Measurements from ENCODE around the gene NAA16. TPM values are rescaled to one million over a fixed set of nuclear protein-coding genes. Genes with fewer than 3 reads are reported as not detected.
A peak's percentile ranks its signal among the peaks of the same experiment; 100 is the strongest.

Gene NAA16
- 10 to 100 TPM in 1 of 4 donors, 1 to 10 TPM in 3; 5.1 to 20.8 (median 6.4) TPM for polyA plus RNA-seq
- long read RNA-seq, donor 1 = 0 reads
- long read RNA-seq, donor 2 = 0 reads
- long read RNA-seq, donor 3, transcript NAA16-205 (2 exons, 773 nt) = major isoform, 5 of 5 reads
- long read RNA-seq, donor 3, partial matches to known transcripts = 0 of 5 reads
- long read RNA-seq, donor 3, other reads (novel, unspliced or antisense) = 0 of 5 reads
- long read RNA-seq, donor 4 = 0 reads
- long read RNA-seq, donor 5, partial matches to known transcripts = 0 of 1 reads
- long read RNA-seq, donor 5, other reads (novel, unspliced or antisense) = 0 of 1 reads
- long read RNA-seq, donor 6, partial matches to known transcripts = 0 of 1 reads
- long read RNA-seq, donor 6, other reads (novel, unspliced or antisense) = 0 of 1 reads
- long read RNA-seq, donor 7 = 0 reads
- long read RNA-seq, donor 8, partial matches to known transcripts = 0 of 1 reads
- long read RNA-seq, donor 8, other reads (novel, unspliced or antisense) = 0 of 1 reads
- long read RNA-seq, donor 9, partial matches to known transcripts = 0 of 1 reads
- long read RNA-seq, donor 9, other reads (novel, unspliced or antisense) = 0 of 1 reads
- long read RNA-seq, donor 10, partial matches to known transcripts = 0 of 5 reads
- long read RNA-seq, donor 10, other reads (novel, unspliced or antisense) = 0 of 5 reads

GRCh38 chr13:41310963-41311405, at the start of gene NAA16:
TSS of gene NAA16 (plus strand) at chr13:41311267. CDS start at chr13:41311529, 262 bp downstream.
- FAIRE-seq (no peak), DNase-seq (peak; percentile 79 to 95)
- 0% methylated on average over 30 to 32 of the region's 32 CpGs for WGBS, 3 donors

GRCh38 chr13:41263261-41263971, 47.7 kb upstream of the NAA16 start, which contains the start of gene MTRF1:
TSS of gene MTRF1 (minus strand) at chr13:41263576. CDS start at chr13:41260907, 2,669 bp downstream.
- WGBS, 3 donors = 0 to 1% (median 0%) methylated on average over 32 of the region's 32 CpGs
- peak within 1 kb of the TSS; percentile 64 to 82 (median 81) for H3K4me3 ChIP-seq (ENCODE audit: low read depth in 1 of 3, low read length in 3 of 3)
- H3K27me3 ChIP-seq (ENCODE audit: control insufficient read depth in 3 of 3, insufficient read depth in 3 of 3, low read length in 3 of 3) = no peaks in the 10 kb centered on the region
- peaks cover 0 to 8% of the 10 kb centered on the region in 2 donors for H3K9me3 ChIP-seq (ENCODE audit: control insufficient read depth in 2 of 2, insufficient read depth in 1 of 2, low read depth in 1 of 2, low read length in 1 of 2)
- H3K27ac ChIP-seq (ENCODE audit: low read depth in 1 of 3, low read length in 2 of 3) = peak within 1 kb of the TSS; percentile 63 to 90 (median 72)
- FAIRE-seq (no peak), DNase-seq (peak; percentile 85 to 95)
- H3K36me3 ChIP-seq (ENCODE audit: control insufficient read depth in 3 of 3, insufficient read depth in 2 of 3, low read depth in 1 of 3, low read length in 3 of 3) = peaks cover 2 to 6% (median 2%) of the 10 kb centered on the region in 3 donors
- no peaks in the 10 kb centered on the region for H3K4me1 ChIP-seq (ENCODE audit: control insufficient read depth in 3 of 3, insufficient read depth in 2 of 3, low read depth in 1 of 3, low read length in 2 of 3)

More at GRCh38 chr13:41310963-41311405, at the start of gene NAA16:
- H3K27me3 ChIP-seq (ENCODE audit: control insufficient read depth in 3 of 3, insufficient read depth in 3 of 3, low read length in 3 of 3) = no peaks in the 10 kb centered on the region
- H3K4me1 ChIP-seq (ENCODE audit: control insufficient read depth in 3 of 3, insufficient read depth in 2 of 3, low read depth in 1 of 3, low read length in 2 of 3) = peaks cover 0 to 8% (median 5%) of the 10 kb centered on the region in 3 donors
- H3K9me3 ChIP-seq (ENCODE audit: control insufficient read depth in 2 of 2, insufficient read depth in 1 of 2, low read depth in 1 of 2, low read length in 1 of 2) = no peaks in the 10 kb centered on the region
- peak within 1 kb of the TSS; percentile 61 to 94 (median 91) for H3K27ac ChIP-seq (ENCODE audit: low read depth in 1 of 3, low read length in 2 of 3)
- H3K36me3 ChIP-seq (ENCODE audit: control insufficient read depth in 3 of 3, insufficient read depth in 2 of 3, low read depth in 1 of 3, low read length in 3 of 3) = no peaks in the 10 kb centered on the region
- H3K4me3 ChIP-seq (ENCODE audit: low read depth in 1 of 3, low read length in 3 of 3) = peak within 1 kb of the TSS; percentile 61 to 98 (median 90)

GRCh38 chr13:41267106-41267505, 44.0 kb upstream of the NAA16 start:
- FAIRE-seq = no peak

GRCh38 chr13:41268764-41269163, 42.3 kb upstream of the NAA16 start:
- FAIRE-seq = no peak
- WGBS, 3 donors = 17 to 50% (median 17%) methylated on average over 1 of the region's 1 CpG

More at GRCh38 chr13:41267106-41267505, 44.0 kb upstream of the NAA16 start:
- no peak for DNase-seq
- H3K27me3 ChIP-seq (ENCODE audit: control insufficient read depth in 3 of 3, insufficient read depth in 3 of 3, low read length in 3 of 3) = no peaks in the 10 kb centered on the region
- no peaks in the 10 kb centered on the region for H3K4me1 ChIP-seq (ENCODE audit: control insufficient read depth in 3 of 3, insufficient read depth in 2 of 3, low read depth in 1 of 3, low read length in 2 of 3)
- no peak overlapping the region for H3K27ac ChIP-seq (ENCODE audit: low read depth in 1 of 3, low read length in 2 of 3)
- H3K9me3 ChIP-seq (ENCODE audit: control insufficient read depth in 2 of 2, insufficient read depth in 1 of 2, low read depth in 1 of 2, low read length in 1 of 2) = peaks cover 0 to 13% of the 10 kb centered on the region in 2 donors
- no peak overlapping the region for H3K4me3 ChIP-seq (ENCODE audit: low read depth in 1 of 3, low read length in 3 of 3)
- peaks cover 0 to under 1% (median 0%) of the 10 kb centered on the region in 3 donors for H3K36me3 ChIP-seq (ENCODE audit: control insufficient read depth in 3 of 3, insufficient read depth in 2 of 3, low read depth in 1 of 3, low read length in 3 of 3)

GRCh38 chr13:41271456-41272285, 39.4 kb upstream of the NAA16 start:
- Histone ChIP-seq H3K27ac (ENCODE audit: low read depth in 1 of 3, low read length in 2 of 3) (peak overlapping the region in 1 of 3 donors; percentile 41), H3K27me3 (ENCODE audit: control insufficient read depth in 3 of 3, insufficient read depth in 3 of 3, low read length in 3 of 3) (no peaks in the 10 kb centered on the region), H3K36me3 (ENCODE audit: control insufficient read depth in 3 of 3, insufficient read depth in 2 of 3, low read depth in 1 of 3, low read length in 3 of 3) (no peaks in the 10 kb centered on the region), H3K4me1 (ENCODE audit: control insufficient read depth in 3 of 3, insufficient read depth in 2 of 3, low read depth in 1 of 3, low read length in 2 of 3) (no peaks in the 10 kb centered on the region), H3K4me3 (ENCODE audit: low read depth in 1 of 3, low read length in 3 of 3) (no peak overlapping the region), H3K9me3 (ENCODE audit: control insufficient read depth in 2 of 2, insufficient read depth in 1 of 2, low read depth in 1 of 2, low read length in 1 of 2) (peaks cover 0 to 13% of the 10 kb centered on the region in 2 donors)
- 76 to 78% (median 77%) methylated on average over 6 of the region's 6 CpGs for WGBS, 3 donors
- FAIRE-seq (no peak), DNase-seq (no peak)

More at GRCh38 chr13:41268764-41269163, 42.3 kb upstream of the NAA16 start:
- H3K27me3 ChIP-seq (ENCODE audit: control insufficient read depth in 3 of 3, insufficient read depth in 3 of 3, low read length in 3 of 3) = no peaks in the 10 kb centered on the region
- peak in 1 of 2 donors; percentile 22 for DNase-seq
- H3K36me3 ChIP-seq (ENCODE audit: control insufficient read depth in 3 of 3, insufficient read depth in 2 of 3, low read depth in 1 of 3, low read length in 3 of 3) = no peaks in the 10 kb centered on the region
- H3K9me3 ChIP-seq (ENCODE audit: control insufficient read depth in 2 of 2, insufficient read depth in 1 of 2, low read depth in 1 of 2, low read length in 1 of 2) = peaks cover 0 to 13% of the 10 kb centered on the region in 2 donors
- no peak overlapping the region for H3K4me3 ChIP-seq (ENCODE audit: low read depth in 1 of 3, low read length in 3 of 3)
- H3K27ac ChIP-seq (ENCODE audit: low read depth in 1 of 3, low read length in 2 of 3) = no peak overlapping the region
- no peaks in the 10 kb centered on the region for H3K4me1 ChIP-seq (ENCODE audit: control insufficient read depth in 3 of 3, insufficient read depth in 2 of 3, low read depth in 1 of 3, low read length in 2 of 3)

GRCh38 chr13:41273831-41274441, 37.1 kb upstream of the NAA16 start:
- H3K9me3 ChIP-seq (ENCODE audit: control insufficient read depth in 2 of 2, insufficient read depth in 1 of 2, low read depth in 1 of 2, low read length in 1 of 2) = peaks cover 0 to 5% of the 10 kb centered on the region in 2 donors
- no peaks in the 10 kb centered on the region for H3K4me1 ChIP-seq (ENCODE audit: control insufficient read depth in 3 of 3, insufficient read depth in 2 of 3, low read depth in 1 of 3, low read length in 2 of 3)
- H3K27ac ChIP-seq (ENCODE audit: low read depth in 1 of 3, low read length in 2 of 3) = peak overlapping the region; percentile 14 to 71 (median 34)
- no peak for FAIRE-seq
- WGBS, 3 donors = 19 to 65% (median 35%) methylated on average over 3 of the region's 3 CpGs
- no peak overlapping the region for H3K4me3 ChIP-seq (ENCODE audit: low read depth in 1 of 3, low read length in 3 of 3)
- H3K27me3 ChIP-seq (ENCODE audit: control insufficient read depth in 3 of 3, insufficient read depth in 3 of 3, low read length in 3 of 3) = no peaks in the 10 kb centered on the region
- no peaks in the 10 kb centered on the region for H3K36me3 ChIP-seq (ENCODE audit: control insufficient read depth in 3 of 3, insufficient read depth in 2 of 3, low read depth in 1 of 3, low read length in 3 of 3)
- peak; percentile 42 to 49 for DNase-seq

GRCh38 chr13:41274881-41275280, 36.2 kb upstream of the NAA16 start:
- 91 to 95% (median 92%) methylated on average over 11 of the region's 11 CpGs for WGBS, 3 donors
- FAIRE-seq (no peak), DNase-seq (no peak)
- Histone ChIP-seq H3K36me3 (ENCODE audit: control insufficient read depth in 3 of 3, insufficient read depth in 2 of 3, low read depth in 1 of 3, low read length in 3 of 3) (no peaks in the 10 kb centered on the region), H3K27ac (ENCODE audit: low read depth in 1 of 3, low read length in 2 of 3) (no peak overlapping the region), H3K27me3 (ENCODE audit: control insufficient read depth in 3 of 3, insufficient read depth in 3 of 3, low read length in 3 of 3) (no peaks in the 10 kb centered on the region), H3K4me3 (ENCODE audit: low read depth in 1 of 3, low read length in 3 of 3) (no peak overlapping the region), H3K4me1 (ENCODE audit: control insufficient read depth in 3 of 3, insufficient read depth in 2 of 3, low read depth in 1 of 3, low read length in 2 of 3) (no peaks in the 10 kb centered on the region), H3K9me3 (ENCODE audit: control insufficient read depth in 2 of 2, insufficient read depth in 1 of 2, low read depth in 1 of 2, low read length in 1 of 2) (no peaks in the 10 kb centered on the region)

All from small intestine (tissue), 16 donors.